ENCODE results near the gene SOX5. TPM values are rescaled to one million over a fixed set of nuclear protein-coding genes. Genes with fewer than 3 reads are reported as not detected.

SOX5 gene
- total and polyA plus RNA-seq, 9 donors = 1.6 to 7.3 (median 2.5) TPM

DNA sequence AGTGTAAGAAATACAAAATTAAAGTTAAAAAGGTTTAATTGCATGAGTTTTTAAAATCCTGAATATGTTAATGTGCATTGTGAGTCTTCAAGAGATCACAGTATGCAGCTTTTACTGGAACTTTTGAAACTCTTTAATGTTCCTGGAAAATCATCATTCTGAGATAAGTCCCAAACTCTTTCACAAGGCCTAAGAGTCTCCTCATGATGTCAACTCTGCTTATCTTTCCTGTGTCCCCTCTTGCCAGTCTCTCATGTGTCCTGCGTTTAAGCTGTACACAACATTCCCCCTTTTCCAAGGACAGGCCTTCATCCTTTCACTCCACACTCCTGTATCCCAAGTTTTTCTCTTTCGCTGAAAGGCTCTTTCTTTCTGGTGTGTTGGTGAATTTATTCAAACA lies 380.1 kb downstream of the SOX5 start:
- Histone ChIP-seq H3K27ac (ENCODE audit: low read length) (no peak overlapping the region), H3K4me3 (ENCODE audit: low read length) (no peak overlapping the region), H3K27me3 (ENCODE audit: control insufficient read depth, insufficient read depth, low read length) (no peaks in the 10 kb centered on the region), H3K4me1 (ENCODE audit: control insufficient read depth, insufficient read depth, low read length) (no peaks in the 10 kb centered on the region), H3K9me3 (replicated peaks; ENCODE audit: control insufficient read depth, low read depth, low read length) (no peaks in the 10 kb centered on the region), H3K36me3 (ENCODE audit: control insufficient read depth, insufficient read depth, low read length) (no peaks in the 10 kb centered on the region)
- WGBS (ENCODE audit: insufficient coverage) = no CpG with 5 or more reads among the region's 2 CpGs
- DNase-seq = no peak

DNA sequence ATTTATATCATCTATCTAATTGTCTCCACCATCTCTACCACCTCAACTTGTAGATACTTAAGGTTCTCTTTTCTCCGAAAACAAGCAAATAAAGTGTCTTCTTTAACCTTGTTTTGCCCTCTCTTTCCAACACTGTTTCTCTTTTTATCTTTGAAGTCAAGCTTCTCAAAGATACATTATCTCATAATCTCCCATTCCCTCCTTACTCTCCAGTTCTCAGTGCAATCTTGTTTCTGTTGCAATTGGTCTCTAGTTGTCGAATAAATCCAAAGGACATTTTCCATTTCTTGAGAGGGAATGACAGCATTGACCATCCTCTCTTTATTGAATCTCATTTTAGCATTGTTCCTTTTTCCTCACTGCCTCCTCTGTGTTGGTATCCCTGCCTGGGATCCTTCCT lies 383.3 kb downstream of the SOX5 start:
- no peaks in the 10 kb centered on the region for H3K9me3 ChIP-seq (replicated peaks; ENCODE audit: control insufficient read depth, low read depth, low read length)
- no peak for DNase-seq
- no peaks in the 10 kb centered on the region for H3K36me3 ChIP-seq (ENCODE audit: control insufficient read depth, insufficient read depth, low read length)
- H3K27ac ChIP-seq (ENCODE audit: low read length) = no peak overlapping the region
- no peaks in the 10 kb centered on the region for H3K27me3 ChIP-seq (ENCODE audit: control insufficient read depth, insufficient read depth, low read length)
- 67% methylated on average over 1 of the region's 2 CpGs for WGBS (ENCODE audit: insufficient coverage)
- H3K4me3 ChIP-seq (ENCODE audit: low read length) = no peak overlapping the region
- H3K4me1 ChIP-seq (ENCODE audit: control insufficient read depth, insufficient read depth, low read length) = no peaks in the 10 kb centered on the region

DNA sequence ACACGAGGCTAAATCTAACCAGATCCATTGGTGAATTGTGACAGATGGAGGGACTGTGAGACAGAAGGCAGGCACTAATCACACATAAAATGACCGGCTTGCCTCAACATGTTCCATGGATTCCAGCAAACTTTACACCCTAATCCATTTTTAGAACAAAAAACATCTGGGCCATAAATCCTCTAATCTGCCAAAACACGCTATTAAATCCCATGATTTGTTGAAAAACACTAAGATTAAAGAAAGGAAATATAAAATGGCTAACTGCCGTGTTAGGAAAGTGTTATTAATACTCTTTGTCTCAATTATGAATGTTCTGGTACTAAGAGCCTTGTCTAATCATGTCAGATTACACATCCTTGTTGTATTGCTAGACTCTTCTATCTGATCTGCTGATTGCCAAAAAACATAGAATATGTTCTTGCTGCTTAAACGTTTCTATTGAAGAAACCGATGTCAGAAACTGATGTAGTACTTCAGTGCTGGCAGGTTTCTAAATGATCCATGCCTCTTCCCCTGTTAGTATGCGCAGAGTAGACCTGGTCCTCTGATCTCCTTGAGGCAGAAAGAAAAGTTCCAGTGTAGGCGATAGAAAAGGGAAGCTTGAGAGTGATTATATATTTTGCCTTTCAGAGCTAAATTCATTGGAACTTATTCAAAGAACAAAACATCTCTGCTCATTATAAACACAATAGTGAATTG lies 384.9 kb downstream of the SOX5 start:
- no CpG with 5 or more reads among the region's 8 CpGs for WGBS (ENCODE audit: insufficient coverage)
- Histone ChIP-seq H3K27ac (ENCODE audit: low read length) (no peak overlapping the region), H3K4me3 (ENCODE audit: low read length) (no peak overlapping the region), H3K36me3 (ENCODE audit: control insufficient read depth, insufficient read depth, low read length) (no peaks in the 10 kb centered on the region), H3K27me3 (ENCODE audit: control insufficient read depth, insufficient read depth, low read length) (no peaks in the 10 kb centered on the region), H3K9me3 (replicated peaks; ENCODE audit: control insufficient read depth, low read depth, low read length) (no peaks in the 10 kb centered on the region), H3K4me1 (ENCODE audit: control insufficient read depth, insufficient read depth, low read length) (no peaks in the 10 kb centered on the region)
- DNase-seq = no peak

DNA sequence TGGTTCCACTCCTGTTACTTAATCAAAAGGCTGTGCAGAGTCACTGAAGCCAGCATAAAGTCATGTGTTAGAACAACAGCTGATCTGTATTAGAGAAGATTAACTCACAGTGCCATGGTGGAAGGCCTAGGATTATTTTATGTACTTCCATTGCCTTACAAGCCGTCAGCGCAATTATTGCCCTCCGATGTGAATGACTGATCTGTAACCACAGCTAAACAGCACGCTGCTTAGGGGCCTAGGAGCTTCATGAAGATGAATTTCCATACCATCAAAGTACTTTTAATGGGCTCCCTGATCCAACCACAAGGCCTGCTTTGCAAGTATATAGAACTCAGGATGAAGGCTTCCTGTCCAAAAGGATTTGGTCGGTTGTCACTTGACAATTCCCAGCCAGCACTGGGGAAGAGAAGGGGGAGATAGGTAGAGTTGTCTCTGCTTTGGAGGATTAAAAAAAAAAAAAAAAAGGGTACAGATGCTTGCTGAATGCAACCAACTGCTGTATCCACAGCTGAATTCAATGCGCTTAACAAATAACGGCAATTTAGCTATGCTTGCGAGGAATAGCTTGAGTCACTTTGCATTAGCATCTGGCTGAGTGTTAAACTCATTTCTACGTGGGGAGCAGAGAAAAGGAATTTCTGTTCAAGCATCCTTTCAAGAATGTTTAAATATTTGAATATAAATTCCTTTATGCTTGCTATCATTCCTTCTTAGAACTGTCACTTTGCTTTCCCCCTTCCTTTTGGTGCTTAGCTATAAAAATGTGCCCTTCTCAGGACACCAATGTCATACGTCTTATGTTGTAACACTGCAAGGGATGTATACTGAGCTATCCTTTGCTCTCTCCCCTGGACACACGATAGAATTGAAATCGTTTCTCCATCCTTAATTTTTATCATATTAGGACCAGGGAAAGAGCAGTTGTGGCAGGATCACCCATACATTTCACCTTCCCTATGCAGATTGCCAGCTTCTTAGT lies 387.8 kb downstream of the SOX5 start:
- no peaks in the 10 kb centered on the region for H3K36me3 ChIP-seq (ENCODE audit: control insufficient read depth, insufficient read depth, low read length)
- no peak overlapping the region for H3K27ac ChIP-seq (ENCODE audit: low read length)
- 36% methylated on average over 5 of the region's 12 CpGs for WGBS (ENCODE audit: insufficient coverage)
- peak; percentile 19 for DNase-seq
- H3K9me3 ChIP-seq (replicated peaks; ENCODE audit: control insufficient read depth, low read depth, low read length) = no peaks in the 10 kb centered on the region
- H3K27me3 ChIP-seq (ENCODE audit: control insufficient read depth, insufficient read depth, low read length) = no peaks in the 10 kb centered on the region
- no peak overlapping the region for H3K4me3 ChIP-seq (ENCODE audit: low read length)
- no peaks in the 10 kb centered on the region for H3K4me1 ChIP-seq (ENCODE audit: control insufficient read depth, insufficient read depth, low read length)

DNA sequence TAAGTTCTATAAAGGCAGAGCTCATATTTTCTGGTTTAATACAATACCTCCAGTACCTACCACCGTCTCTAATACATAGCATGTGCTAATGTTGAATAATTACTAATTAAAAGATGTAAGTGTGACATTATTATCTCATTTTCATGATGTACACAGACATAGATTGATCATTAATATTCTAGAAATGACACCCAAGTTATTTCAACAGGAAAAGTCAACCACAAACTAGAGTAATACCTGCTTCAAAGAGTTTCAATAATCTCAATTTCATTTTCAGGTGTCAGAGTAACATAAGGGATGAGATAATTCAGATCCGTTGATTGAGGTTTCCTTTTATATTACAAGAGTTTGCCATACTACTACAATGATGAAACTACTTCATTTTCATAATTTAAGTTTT lies 388.9 kb downstream of the SOX5 start:
- DNase-seq = no peak
- no peak overlapping the region for H3K27ac ChIP-seq (ENCODE audit: low read length)
- H3K4me1 ChIP-seq (ENCODE audit: control insufficient read depth, insufficient read depth, low read length) = no peaks in the 10 kb centered on the region
- no peaks in the 10 kb centered on the region for H3K27me3 ChIP-seq (ENCODE audit: control insufficient read depth, insufficient read depth, low read length)
- no CpG with 5 or more reads among the region's 2 CpGs for WGBS (ENCODE audit: insufficient coverage)
- H3K9me3 ChIP-seq (replicated peaks; ENCODE audit: control insufficient read depth, low read depth, low read length) = no peaks in the 10 kb centered on the region
- no peak overlapping the region for H3K4me3 ChIP-seq (ENCODE audit: low read length)
- no peaks in the 10 kb centered on the region for H3K36me3 ChIP-seq (ENCODE audit: control insufficient read depth, insufficient read depth, low read length)

DNA sequence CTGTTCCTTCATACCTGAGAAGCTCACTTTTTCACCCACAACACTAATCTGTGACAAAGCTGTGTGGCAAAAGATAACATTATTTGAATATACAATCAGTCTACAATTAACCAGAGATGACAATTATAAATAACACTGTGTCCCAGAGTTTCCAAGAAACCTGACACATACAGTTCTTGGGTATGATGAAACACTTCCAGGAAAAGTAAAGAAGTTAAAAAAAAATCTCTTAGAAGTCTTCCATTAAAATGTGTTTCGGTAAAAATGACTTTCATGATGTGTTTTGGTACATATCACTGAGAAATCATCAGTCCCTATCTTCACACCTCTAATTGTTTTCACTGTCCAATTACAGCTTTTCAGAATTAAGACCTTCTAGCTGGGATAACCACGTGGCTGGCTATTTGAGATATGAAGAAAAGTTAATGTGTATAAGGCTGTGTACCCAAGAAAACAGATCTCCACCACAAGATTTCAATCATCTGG lies 390.2 kb downstream of the SOX5 start:
- DNase-seq = no peak
- WGBS (ENCODE audit: insufficient coverage) = no CpG with 5 or more reads among the region's 2 CpGs

DNA sequence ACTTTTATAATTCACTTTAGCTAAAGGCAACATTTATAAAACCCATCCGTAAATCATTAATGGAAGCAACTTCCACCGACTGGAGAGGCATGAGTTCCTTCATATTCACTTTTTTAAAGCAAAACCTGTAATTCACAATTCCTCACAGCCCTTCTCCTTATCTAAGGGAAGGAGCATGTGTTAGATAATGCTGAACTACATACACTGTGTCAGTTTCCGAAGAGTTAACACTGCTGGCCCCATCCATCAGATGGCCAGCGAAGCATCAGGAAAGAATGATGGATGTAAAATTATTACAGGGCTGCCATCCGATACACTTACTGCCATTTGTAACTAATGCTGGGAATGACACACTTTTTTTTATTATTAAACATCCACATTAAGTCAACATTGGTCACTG lies 392.8 kb downstream of the SOX5 start:
- no peak overlapping the region for H3K27ac ChIP-seq (ENCODE audit: low read length)
- no peak overlapping the region for H3K4me3 ChIP-seq (ENCODE audit: low read length)
- no peaks in the 10 kb centered on the region for H3K27me3 ChIP-seq (ENCODE audit: control insufficient read depth, insufficient read depth, low read length)
- no peaks in the 10 kb centered on the region for H3K36me3 ChIP-seq (ENCODE audit: control insufficient read depth, insufficient read depth, low read length)
- H3K9me3 ChIP-seq (replicated peaks; ENCODE audit: control insufficient read depth, low read depth, low read length) = no peaks in the 10 kb centered on the region
- no peak for DNase-seq
- no CpG with 5 or more reads among the region's 5 CpGs for WGBS (ENCODE audit: insufficient coverage)
- no peaks in the 10 kb centered on the region for H3K4me1 ChIP-seq (ENCODE audit: control insufficient read depth, insufficient read depth, low read length)

More for the DNA sequence above, 390.2 kb downstream of the SOX5 start:
- no peak overlapping the region for H3K4me3 ChIP-seq (ENCODE audit: low read length)
- no peaks in the 10 kb centered on the region for H3K27me3 ChIP-seq (ENCODE audit: control insufficient read depth, insufficient read depth, low read length)
- no peak overlapping the region for H3K27ac ChIP-seq (ENCODE audit: low read length)
- H3K36me3 ChIP-seq (ENCODE audit: control insufficient read depth, insufficient read depth, low read length) = no peaks in the 10 kb centered on the region
- no peaks in the 10 kb centered on the region for H3K9me3 ChIP-seq (replicated peaks; ENCODE audit: control insufficient read depth, low read depth, low read length)
- H3K4me1 ChIP-seq (ENCODE audit: control insufficient read depth, insufficient read depth, low read length) = no peaks in the 10 kb centered on the region

DNA sequence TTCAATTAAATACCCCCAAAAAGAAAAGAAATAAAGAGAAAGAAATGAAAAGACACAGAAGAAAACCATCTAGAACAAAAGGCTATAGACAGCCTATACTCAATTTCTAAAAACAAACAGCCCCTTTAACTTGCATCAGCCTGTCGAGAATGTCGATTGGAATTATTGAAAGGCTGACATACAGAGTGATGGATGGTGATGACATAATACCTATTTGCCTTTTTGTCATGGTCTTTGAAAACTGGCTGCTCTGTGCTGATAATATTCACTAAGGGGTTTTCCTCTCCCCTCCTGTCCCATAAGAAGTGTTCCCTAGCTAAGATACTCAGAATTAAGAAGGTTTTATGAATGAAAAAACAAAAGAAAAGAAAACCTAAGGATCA lies 393.7 kb downstream of the SOX5 start:
- no peaks in the 10 kb centered on the region for H3K4me1 ChIP-seq (ENCODE audit: control insufficient read depth, insufficient read depth, low read length)
- no CpG with 5 or more reads among the region's 2 CpGs for WGBS (ENCODE audit: insufficient coverage)
- no peaks in the 10 kb centered on the region for H3K36me3 ChIP-seq (ENCODE audit: control insufficient read depth, insufficient read depth, low read length)
- no peak for DNase-seq
- no peaks in the 10 kb centered on the region for H3K9me3 ChIP-seq (replicated peaks; ENCODE audit: control insufficient read depth, low read depth, low read length)
- H3K27ac ChIP-seq (ENCODE audit: low read length) = no peak overlapping the region
- no peak overlapping the region for H3K4me3 ChIP-seq (ENCODE audit: low read length)
- H3K27me3 ChIP-seq (ENCODE audit: control insufficient read depth, insufficient read depth, low read length) = no peaks in the 10 kb centered on the region

DNA sequence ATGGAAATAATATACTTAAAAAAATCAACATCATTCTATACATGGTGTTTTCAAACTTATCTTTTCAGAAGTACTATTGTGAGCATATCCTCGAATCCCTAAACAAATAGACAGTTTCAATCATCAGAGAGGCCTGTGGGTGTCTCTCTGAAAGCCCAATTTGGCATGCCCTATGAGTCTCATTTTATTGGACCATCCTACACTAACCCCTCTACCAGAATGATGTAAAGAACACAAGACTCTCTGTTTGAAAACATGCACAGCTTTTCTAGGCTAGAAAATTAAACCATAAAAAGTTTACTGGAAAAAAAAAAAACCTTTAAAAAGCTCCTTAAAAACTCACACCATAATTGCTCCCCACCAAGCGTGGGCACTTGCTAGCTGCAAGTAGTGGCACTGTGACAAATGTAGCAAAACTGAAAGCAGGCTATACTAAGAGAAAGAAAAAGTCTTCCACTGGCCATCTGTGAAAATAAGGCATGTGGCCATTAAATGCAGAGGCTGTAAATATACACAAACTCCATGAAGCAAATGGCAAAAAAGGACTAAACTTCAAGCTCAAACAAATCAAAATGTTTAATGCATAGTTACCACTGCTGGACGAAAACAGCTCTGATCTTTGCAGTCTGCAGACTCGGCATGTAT lies 394.2 kb downstream of the SOX5 start:
- 20% methylated on average over 1 of the region's 4 CpGs for WGBS (ENCODE audit: insufficient coverage)
- Histone ChIP-seq H3K36me3 (ENCODE audit: control insufficient read depth, insufficient read depth, low read length) (no peaks in the 10 kb centered on the region), H3K4me1 (ENCODE audit: control insufficient read depth, insufficient read depth, low read length) (no peaks in the 10 kb centered on the region), H3K27me3 (ENCODE audit: control insufficient read depth, insufficient read depth, low read length) (no peaks in the 10 kb centered on the region), H3K9me3 (replicated peaks; ENCODE audit: control insufficient read depth, low read depth, low read length) (no peaks in the 10 kb centered on the region), H3K27ac (ENCODE audit: low read length) (no peak overlapping the region), H3K4me3 (ENCODE audit: low read length) (no peak overlapping the region)
- no peak for DNase-seq

DNA sequence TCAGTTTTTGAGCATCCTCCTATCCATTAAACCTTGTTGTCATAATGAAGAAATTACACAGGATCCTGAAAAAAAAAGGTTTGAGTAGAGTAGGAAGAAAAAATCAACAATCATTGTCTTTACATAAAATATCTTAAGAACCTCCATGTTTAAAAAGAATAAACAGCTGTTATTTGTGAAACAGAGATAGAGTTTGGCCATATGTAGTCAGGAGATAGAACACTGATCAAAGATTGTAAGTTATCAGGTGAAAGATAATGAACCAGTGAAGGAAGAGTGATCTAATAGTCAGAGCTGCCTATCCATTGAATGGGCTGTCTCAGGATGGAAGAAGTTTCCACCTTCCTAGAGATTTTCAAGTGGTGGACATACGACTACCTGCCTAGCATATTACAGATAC lies 397.1 kb downstream of the SOX5 start:
- Histone ChIP-seq H3K4me3 (ENCODE audit: low read length) (no peak overlapping the region), H3K4me1 (ENCODE audit: control insufficient read depth, insufficient read depth, low read length) (no peaks in the 10 kb centered on the region), H3K36me3 (ENCODE audit: control insufficient read depth, insufficient read depth, low read length) (no peaks in the 10 kb centered on the region), H3K27me3 (ENCODE audit: control insufficient read depth, insufficient read depth, low read length) (no peaks in the 10 kb centered on the region), H3K27ac (ENCODE audit: low read length) (no peak overlapping the region), H3K9me3 (replicated peaks; ENCODE audit: control insufficient read depth, low read depth, low read length) (no peaks in the 10 kb centered on the region)
- whole genome bisulfite sequencing (ENCODE audit: insufficient coverage) = no CpG with 5 or more reads among the region's 1 CpG
- DNase-seq = no peak

All from muscle of leg (tissue), 11 donors.